Right lobe of liver (tissue), 4 donors: ENCODE results near the gene TNFRSF1A.

Experiments
- CTCF ChIP-seq, 4 donors: fragments of 200-600 bp in 3 of 4; fragments of 450-650 bp in 1 of 4; IDR thresholded peaks; one replicate each; pipeline versions ENCODE4 v1.5.1 to v1.8.0; 2016 to 2022; ENCODE audit warnings: antibody characterized with exemption in 4 of 4, mild to moderate bottlenecking in 2 of 4
- POLR2A ChIP-seq: fragments of 450-650 bp; IDR thresholded peaks from one replicate; pipeline ENCODE4 v1.6.1; 2017; ENCODE audit warnings: antibody characterized with exemption, mild to moderate bottlenecking
- donor health status: DM: no; HTN: no; CAD: no.
- donor health status: DM: no; HTN: no; CAD: no.
- donor health status: DM: no; HTN: yes; CAD: no.

- no peak for TF ChIP-seq POLR2A
- TF ChIP-seq CTCF (IDR thresholded peaks at IDR 0.05), result no peak
These were observed 60.6 kb downstream of the TNFRSF1A start for GRCh38 chr12:6281081-6281809.
